Panc1 (cell line): ENCODE results near the gene LYRM4. TPM values are rescaled to one million over a fixed set of nuclear protein-coding genes. Genes with fewer than 3 reads are reported as not detected.
A peak's percentile ranks its signal among the peaks of the same experiment; 100 is the strongest.

Source experiments
- ATAC-seq: fragments of 200-7000 bp; cut with Tn5 transposase; 2 replicates; pipeline ENCODE4 v1.9.1; 2020; ENCODE audit warnings: mild to moderate bottlenecking, moderate library complexity
- BruUV-seq: library from RNA; stranded (reverse); fragments of 400-500 nt; replicated peaks from 2 replicates; lab custom pipeline; 2021; lab: Mats Ljungman, UMichigan
- CTCF ChIA-PET: fragments of 300-600 bp; sonication (Branson Sonifier 250); formaldehyde crosslinking; loops from one replicate; lab custom pipeline; 2022; ENCODE audit warnings: antibody characterized with exemption; lab: Charles Lee
- POLR2A ChIA-PET: fragments of 300-600 bp; sonication (Branson Sonifier 250); formaldehyde crosslinking; loops from one replicate; lab custom pipeline; 2022; ENCODE audit warnings: antibody characterized with exemption; lab: Charles Lee
- DNase-seq: peaks from one replicate; pipeline ENCODE4 v3.0.0-alpha.2; 2010; ENCODE audit warnings: low read depth, low spot score
- H3K27ac ChIP-seq: 2 replicates; pipeline ENCODE4 v1.5.1; 2011; ENCODE audit warnings: mild to moderate bottlenecking, low read length, inconsistent platforms
- H3K27me3 ChIP-seq: fragments of 200-500 bp; sonication (Bioruptor generic); 2 replicates; pipeline ENCODE4 v1.6.0; 2014; ENCODE audit warnings: low read length, inconsistent platforms; ENCODE audit not compliant: control insufficient read depth, insufficient read depth
- H3K36me3 ChIP-seq: fragments of 200-500 bp; sonication (Bioruptor generic); 2 replicates; pipeline ENCODE4 v1.5.1; 2014; ENCODE audit warnings: inconsistent platforms, mild to moderate bottlenecking, low read length, moderate library complexity; ENCODE audit not compliant: control insufficient read depth, insufficient read depth
- H3K4me1 ChIP-seq: 2 replicates; pipeline ENCODE4 v1.5.1; 2011; ENCODE audit warnings: inconsistent platforms, mild to moderate bottlenecking, low read length, moderate library complexity; ENCODE audit not compliant: control insufficient read depth, insufficient read depth
- H3K4me3 ChIP-seq, 2 experiments: 2 replicates each; pipeline ENCODE4 v1.5.1; 2011 to 2012; ENCODE audit warnings: low read depth in 2 of 2, low read length in 2 of 2, mild to moderate bottlenecking in 2 of 2, inconsistent platforms in 1 of 2, moderate library complexity in 1 of 2
- H3K9me3 ChIP-seq: fragments of 200-500 bp; sonication (Bioruptor generic); 2 replicates; pipeline ENCODE4 v1.5.1; 2014; ENCODE audit warnings: low read depth, mild to moderate bottlenecking, inconsistent platforms, low read length, moderate library complexity; ENCODE audit not compliant: control insufficient read depth, insufficient read depth
- POLR2AphosphoS5 ChIP-seq: IDR thresholded peaks from 2 replicates; pipeline ENCODE4 v1.6.1; 2012; ENCODE audit warnings: mild to moderate bottlenecking, low read depth, low read length, moderate library complexity
- SIN3A ChIP-seq: IDR thresholded peaks from 2 replicates; pipeline ENCODE4 v1.6.1; 2012; ENCODE audit warnings: low read depth, mild to moderate bottlenecking, low read length, moderate library complexity, borderline replicate concordance; ENCODE audit not compliant: insufficient read depth
- TCF7L2 ChIP-seq: IDR thresholded peaks from 2 replicates; pipeline ENCODE4 v1.6.1; 2011; ENCODE audit warnings: mild to moderate bottlenecking, low read depth, low read length, inconsistent platforms
- in situ Hi-C: cut with HindIII; loops from 2 replicates; pipeline ENCODE4 v1.10.0; 2016; ENCODE audit warnings: low sequenced_read_pairs, low pct_unique_long_range_greater_than_20kb
- intact Hi-C: fragments of 100-400 bp; cut with micrococcal nuclease; formaldehyde crosslinking; loops from one replicate; pipeline ENCODE4 v1.10.0; 2022; ENCODE audit not compliant: unreplicated experiment
- total RNA-seq: library from RNA; stranded (reverse); gene quantifications from one replicate; pipeline ENCODE4 v1.2.1, GENCODE V29; 2021; ENCODE audit not compliant: unreplicated experiment
- TF ChIP-seq, protein P1 (sequence below), 2 experiments: IDR thresholded peaks; 2 replicates each; pipeline ENCODE4 v1.6.1; 2011 to 2012; ENCODE audit warnings: low read depth in 2 of 2, control low read depth in 1 of 2, low read length in 1 of 2, mild to moderate bottlenecking in 1 of 2, moderate library complexity in 1 of 2; ENCODE audit not compliant: insufficient read depth in 1 of 2
- TF ChIP-seq, protein P2 (sequence below): fragments of 450-650 bp; IDR thresholded peaks from 2 replicates; pipeline ENCODE4 v1.5.1; 2017; ENCODE audit warnings: mild to moderate bottlenecking

Gene LYRM4
- total RNA-seq, 1 experiment from 2014 or later: 27.4 TPM

- intact Hi-C loops: no loop called here
Observed at GRCh38 chr6:5266423-5266822, 5.7 kb upstream of the LYRM4 start.

GRCh38 chr6:5261545-5262109 lies 877 bp upstream of the LYRM4 start:
- TF ChIP-seq, protein P1, sequence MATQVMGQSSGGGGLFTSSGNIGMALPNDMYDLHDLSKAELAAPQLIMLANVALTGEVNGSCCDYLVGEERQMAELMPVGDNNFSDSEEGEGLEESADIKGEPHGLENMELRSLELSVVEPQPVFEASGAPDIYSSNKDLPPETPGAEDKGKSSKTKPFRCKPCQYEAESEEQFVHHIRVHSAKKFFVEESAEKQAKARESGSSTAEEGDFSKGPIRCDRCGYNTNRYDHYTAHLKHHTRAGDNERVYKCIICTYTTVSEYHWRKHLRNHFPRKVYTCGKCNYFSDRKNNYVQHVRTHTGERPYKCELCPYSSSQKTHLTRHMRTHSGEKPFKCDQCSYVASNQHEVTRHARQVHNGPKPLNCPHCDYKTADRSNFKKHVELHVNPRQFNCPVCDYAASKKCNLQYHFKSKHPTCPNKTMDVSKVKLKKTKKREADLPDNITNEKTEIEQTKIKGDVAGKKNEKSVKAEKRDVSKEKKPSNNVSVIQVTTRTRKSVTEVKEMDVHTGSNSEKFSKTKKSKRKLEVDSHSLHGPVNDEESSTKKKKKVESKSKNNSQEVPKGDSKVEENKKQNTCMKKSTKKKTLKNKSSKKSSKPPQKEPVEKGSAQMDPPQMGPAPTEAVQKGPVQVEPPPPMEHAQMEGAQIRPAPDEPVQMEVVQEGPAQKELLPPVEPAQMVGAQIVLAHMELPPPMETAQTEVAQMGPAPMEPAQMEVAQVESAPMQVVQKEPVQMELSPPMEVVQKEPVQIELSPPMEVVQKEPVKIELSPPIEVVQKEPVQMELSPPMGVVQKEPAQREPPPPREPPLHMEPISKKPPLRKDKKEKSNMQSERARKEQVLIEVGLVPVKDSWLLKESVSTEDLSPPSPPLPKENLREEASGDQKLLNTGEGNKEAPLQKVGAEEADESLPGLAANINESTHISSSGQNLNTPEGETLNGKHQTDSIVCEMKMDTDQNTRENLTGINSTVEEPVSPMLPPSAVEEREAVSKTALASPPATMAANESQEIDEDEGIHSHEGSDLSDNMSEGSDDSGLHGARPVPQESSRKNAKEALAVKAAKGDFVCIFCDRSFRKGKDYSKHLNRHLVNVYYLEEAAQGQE (IDR thresholded peaks at IDR 0.05; ENCODE audit: insufficient read depth in 1 of 2, low read depth in 2 of 2, low read length in 1 of 2): no peak
- TF ChIP-seq TCF7L2: peak; percentile 79; the same call in 1 of the 2 replicates
- ATAC-seq (no peak), DNase-seq (peak; percentile 2)
- no peaks in the 10 kb centered on the region for H3K9me3 ChIP-seq
- TSS peak; percentile 84 for BruUV-seq
- H3K27me3 ChIP-seq: no peaks in the 10 kb centered on the region
- peaks cover 15% of the 10 kb centered on the region for H3K4me1 ChIP-seq
- peaks cover 7% of the 10 kb centered on the region; the same call in 1 of the 2 replicates for H3K36me3 ChIP-seq
- H3K4me3 ChIP-seq: peak overlapping the region; percentile 91 to 98
- H3K27ac ChIP-seq: peak overlapping the region; percentile 90
- in situ Hi-C loops (no loop called here), intact Hi-C loops (no loop called here)
- ChIA-PET CTCF (interaction anchor here (0.6 kb wide), 1 partner anchor 15 kb away, joined by 3 read pairs; no protein-coding TSS in a partner anchor), POLR2A (interaction anchor here (0.8 kb wide), 1 partner anchor 68 kb away, joined by 3 read pairs; no protein-coding TSS in a partner anchor)

More at GRCh38 chr6:5266423-5266822, 5.7 kb upstream of the LYRM4 start:
- H3K9me3 ChIP-seq: no peaks in the 10 kb centered on the region
- in situ Hi-C loops: no loop called here
- TF ChIP-seq POLR2AphosphoS5: no peak
- TF ChIP-seq, protein P2, sequence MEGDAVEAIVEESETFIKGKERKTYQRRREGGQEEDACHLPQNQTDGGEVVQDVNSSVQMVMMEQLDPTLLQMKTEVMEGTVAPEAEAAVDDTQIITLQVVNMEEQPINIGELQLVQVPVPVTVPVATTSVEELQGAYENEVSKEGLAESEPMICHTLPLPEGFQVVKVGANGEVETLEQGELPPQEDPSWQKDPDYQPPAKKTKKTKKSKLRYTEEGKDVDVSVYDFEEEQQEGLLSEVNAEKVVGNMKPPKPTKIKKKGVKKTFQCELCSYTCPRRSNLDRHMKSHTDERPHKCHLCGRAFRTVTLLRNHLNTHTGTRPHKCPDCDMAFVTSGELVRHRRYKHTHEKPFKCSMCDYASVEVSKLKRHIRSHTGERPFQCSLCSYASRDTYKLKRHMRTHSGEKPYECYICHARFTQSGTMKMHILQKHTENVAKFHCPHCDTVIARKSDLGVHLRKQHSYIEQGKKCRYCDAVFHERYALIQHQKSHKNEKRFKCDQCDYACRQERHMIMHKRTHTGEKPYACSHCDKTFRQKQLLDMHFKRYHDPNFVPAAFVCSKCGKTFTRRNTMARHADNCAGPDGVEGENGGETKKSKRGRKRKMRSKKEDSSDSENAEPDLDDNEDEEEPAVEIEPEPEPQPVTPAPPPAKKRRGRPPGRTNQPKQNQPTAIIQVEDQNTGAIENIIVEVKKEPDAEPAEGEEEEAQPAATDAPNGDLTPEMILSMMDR: no peak
- no peak for TF ChIP-seq TCF7L2
- H3K4me3 ChIP-seq: no peak overlapping the region
- peaks cover 5% of the 10 kb centered on the region; the same call in 1 of the 2 replicates for H3K4me1 ChIP-seq
- CTCF ChIA-PET: interaction anchor here (0.7 kb wide), 1 partner anchor 14 kb away, joined by 3 read pairs; no protein-coding TSS in a partner anchor
- no peak overlapping the region for H3K27ac ChIP-seq
- no peaks in the 10 kb centered on the region for H3K27me3 ChIP-seq
- DNase-seq (no peak), ATAC-seq (no peak)
- H3K36me3 ChIP-seq: peaks cover 5% of the 10 kb centered on the region; the same call in 1 of the 2 replicates
- POLR2A ChIA-PET: interaction anchor here (0.6 kb wide), 1 partner anchor 32 kb away, joined by 5 read pairs; no protein-coding TSS in a partner anchor
- no TSS peak for BruUV-seq

GRCh38 chr6:5260111-5260620 lies 584 bp downstream of the LYRM4 start:
- peaks cover 7% of the 10 kb centered on the region; the same call in 1 of the 2 replicates for H3K36me3 ChIP-seq
- TF ChIP-seq, protein P1 (IDR thresholded peaks at IDR 0.05; ENCODE audit: insufficient read depth in 1 of 2, low read depth in 2 of 2, low read length in 1 of 2): no peak
- TF ChIP-seq POLR2AphosphoS5: no peak
- TF ChIP-seq TCF7L2: no peak
- TF ChIP-seq, protein P2: no peak
- TF ChIP-seq SIN3A: no peak
- ATAC-seq (peak; percentile 86), DNase-seq (peak; percentile 32)
- peaks cover 15% of the 10 kb centered on the region for H3K4me1 ChIP-seq
- intact Hi-C loops: no loop called here
- no peaks in the 10 kb centered on the region for H3K9me3 ChIP-seq
- peak overlapping the region; percentile 91 to 98 for H3K4me3 ChIP-seq
- in situ Hi-C loops: no loop called here
- H3K27me3 ChIP-seq: no peaks in the 10 kb centered on the region
- peak overlapping the region; percentile 91 for H3K27ac ChIP-seq
- BruUV-seq: no TSS peak
- ChIA-PET POLR2A (interaction anchor here (0.6 kb wide), 1 partner anchor 458 kb away, joined by 5 read pairs; no protein-coding TSS in a partner anchor), CTCF (no interaction called here)
